ENCODE results near the gene RFX2.

RFX2 gene

GRCh38 chr19:6002591-6002990, 107.7 kb downstream of the RFX2 start:
- no peaks in the 10 kb centered on the region for H3K27me3 ChIP-seq (ENCODE audit: insufficient read depth, poor library complexity, severe bottlenecking)
- no peak for DNase-seq (ENCODE audit: low read depth in 1 of 2, low spot score in 1 of 2)
- no peak overlapping the region for H3K27ac ChIP-seq (replicated peaks)

DNA sequence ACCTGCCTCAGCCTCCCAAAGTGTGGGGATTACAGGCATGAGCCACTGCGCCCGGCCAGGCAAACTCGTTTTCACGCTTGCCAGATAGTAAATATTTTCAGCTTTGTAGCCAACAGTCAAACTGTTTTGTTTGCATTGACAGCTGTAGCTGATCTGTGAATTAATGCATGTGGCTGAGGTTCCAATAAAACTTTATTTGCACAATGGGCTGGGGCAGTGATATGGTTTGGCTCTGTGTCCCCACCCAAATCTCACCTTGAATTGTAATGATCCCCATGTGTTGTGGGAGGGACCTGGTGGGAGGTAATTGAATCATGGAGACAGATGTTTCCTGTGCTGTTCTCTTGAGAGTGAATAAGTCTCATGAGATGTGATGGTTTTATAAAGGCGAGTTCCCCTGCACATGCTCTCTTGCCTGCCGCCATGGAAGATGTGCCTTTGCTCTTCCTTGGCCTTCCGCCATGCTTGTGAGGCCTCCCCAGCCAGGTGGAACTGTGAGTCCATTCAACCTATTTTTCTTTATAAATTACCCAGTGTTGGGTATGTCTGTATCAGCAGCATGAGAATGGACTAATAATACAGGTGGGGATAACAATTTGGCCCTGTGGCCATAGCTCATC, 110.0 kb downstream of the RFX2 start:
- Histone ChIP-seq H3K27me3 (ENCODE audit: insufficient read depth, poor library complexity, severe bottlenecking) (no peaks in the 10 kb centered on the region), H3K27ac (replicated peaks) (no peak overlapping the region), H3K4me3 (replicated peaks; ENCODE audit: insufficient read depth, low read length) (no peak overlapping the region)
- DNase-seq (ENCODE audit: low read depth in 1 of 2, low spot score in 1 of 2): no peak
- TF ChIP-seq SPI1 (IDR thresholded peaks at IDR 0.05; ENCODE audit: borderline replicate concordance, low read depth) (no peak), GABPA (IDR thresholded peaks at IDR 0.05; ENCODE audit: low read depth) (no peak), POLR2AphosphoS5 (IDR thresholded peaks at IDR 0.05; ENCODE audit: low read depth) (no peak), CTCF (IDR thresholded peaks at IDR 0.05; ENCODE audit: insufficient read depth, low read length) (no peak)
- TF ChIP-seq, protein P1, sequence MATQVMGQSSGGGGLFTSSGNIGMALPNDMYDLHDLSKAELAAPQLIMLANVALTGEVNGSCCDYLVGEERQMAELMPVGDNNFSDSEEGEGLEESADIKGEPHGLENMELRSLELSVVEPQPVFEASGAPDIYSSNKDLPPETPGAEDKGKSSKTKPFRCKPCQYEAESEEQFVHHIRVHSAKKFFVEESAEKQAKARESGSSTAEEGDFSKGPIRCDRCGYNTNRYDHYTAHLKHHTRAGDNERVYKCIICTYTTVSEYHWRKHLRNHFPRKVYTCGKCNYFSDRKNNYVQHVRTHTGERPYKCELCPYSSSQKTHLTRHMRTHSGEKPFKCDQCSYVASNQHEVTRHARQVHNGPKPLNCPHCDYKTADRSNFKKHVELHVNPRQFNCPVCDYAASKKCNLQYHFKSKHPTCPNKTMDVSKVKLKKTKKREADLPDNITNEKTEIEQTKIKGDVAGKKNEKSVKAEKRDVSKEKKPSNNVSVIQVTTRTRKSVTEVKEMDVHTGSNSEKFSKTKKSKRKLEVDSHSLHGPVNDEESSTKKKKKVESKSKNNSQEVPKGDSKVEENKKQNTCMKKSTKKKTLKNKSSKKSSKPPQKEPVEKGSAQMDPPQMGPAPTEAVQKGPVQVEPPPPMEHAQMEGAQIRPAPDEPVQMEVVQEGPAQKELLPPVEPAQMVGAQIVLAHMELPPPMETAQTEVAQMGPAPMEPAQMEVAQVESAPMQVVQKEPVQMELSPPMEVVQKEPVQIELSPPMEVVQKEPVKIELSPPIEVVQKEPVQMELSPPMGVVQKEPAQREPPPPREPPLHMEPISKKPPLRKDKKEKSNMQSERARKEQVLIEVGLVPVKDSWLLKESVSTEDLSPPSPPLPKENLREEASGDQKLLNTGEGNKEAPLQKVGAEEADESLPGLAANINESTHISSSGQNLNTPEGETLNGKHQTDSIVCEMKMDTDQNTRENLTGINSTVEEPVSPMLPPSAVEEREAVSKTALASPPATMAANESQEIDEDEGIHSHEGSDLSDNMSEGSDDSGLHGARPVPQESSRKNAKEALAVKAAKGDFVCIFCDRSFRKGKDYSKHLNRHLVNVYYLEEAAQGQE (IDR thresholded peaks at IDR 0.05; ENCODE audit: insufficient replicate concordance, low read depth): no peak

More at GRCh38 chr19:6002591-6002990, 107.7 kb downstream of the RFX2 start:
- H3K4me3 ChIP-seq (replicated peaks; ENCODE audit: insufficient read depth, low read length): no peak overlapping the region
- TF ChIP-seq CTCF (IDR thresholded peaks at IDR 0.05; ENCODE audit: insufficient read depth, low read length): no peak
- no peak for TF ChIP-seq POLR2AphosphoS5 (IDR thresholded peaks at IDR 0.05; ENCODE audit: low read depth)
- no peak for TF ChIP-seq SPI1 (IDR thresholded peaks at IDR 0.05; ENCODE audit: borderline replicate concordance, low read depth)
- TF ChIP-seq, protein P1 (IDR thresholded peaks at IDR 0.05; ENCODE audit: insufficient replicate concordance, low read depth): no peak
- TF ChIP-seq GABPA (IDR thresholded peaks at IDR 0.05; ENCODE audit: low read depth): no peak

DNA sequence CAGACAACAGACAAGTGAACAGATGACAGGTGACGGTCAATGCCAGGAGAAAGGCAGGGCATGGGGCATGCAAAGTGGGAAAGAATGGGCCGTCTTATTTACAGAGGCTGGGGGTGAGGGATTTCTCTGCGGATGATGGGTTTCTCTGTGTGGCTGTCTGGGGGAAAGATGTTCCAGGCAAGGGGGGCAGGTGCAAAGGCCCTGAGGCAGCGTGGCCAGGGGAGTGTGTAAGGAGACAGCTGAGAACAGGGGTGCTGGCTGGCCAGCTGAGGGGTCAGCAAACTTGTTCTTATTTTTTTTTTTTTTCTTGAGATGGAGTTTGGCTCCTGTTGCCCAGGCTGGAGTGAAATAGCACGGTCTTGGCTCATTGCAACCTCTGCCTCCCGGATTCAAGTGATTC, 110.6 kb downstream of the RFX2 start:
- Histone ChIP-seq H3K27me3 (ENCODE audit: insufficient read depth, poor library complexity, severe bottlenecking) (no peaks in the 10 kb centered on the region), H3K27ac (replicated peaks) (no peak overlapping the region), H3K4me3 (replicated peaks; ENCODE audit: insufficient read depth, low read length) (no peak overlapping the region)
- no peak for DNase-seq (ENCODE audit: low read depth in 1 of 2, low spot score in 1 of 2)
- TF ChIP-seq, protein P1 (IDR thresholded peaks at IDR 0.05; ENCODE audit: insufficient replicate concordance, low read depth): no peak
- TF ChIP-seq GABPA (IDR thresholded peaks at IDR 0.05; ENCODE audit: low read depth): no peak
- TF ChIP-seq POLR2AphosphoS5 (IDR thresholded peaks at IDR 0.05; ENCODE audit: low read depth): no peak
- no peak for TF ChIP-seq CTCF (IDR thresholded peaks at IDR 0.05; ENCODE audit: insufficient read depth, low read length)
- no peak for TF ChIP-seq SPI1 (IDR thresholded peaks at IDR 0.05; ENCODE audit: borderline replicate concordance, low read depth)
